Stimulated activated CD4-positive, alpha-beta T cell treated with anti-CD3 and anti-CD28 coated beads, Interleukin-15, amount 100 ng/mL, for 48 hours (primary cell): ENCODE results near the gene GON7.
"Not testable (repeated sequence)": the region's sequence is repeated elsewhere in the genome, so short reads cannot be mapped to it uniquely, and the experiment has no call there.

Experiments used
- DNase-seq, 2 donors: peaks; one replicate each; pipeline ENCODE4 v3.0.0-alpha.2; 2020; ENCODE audit warnings: low read depth in 2 of 2

The GON7 gene

DNA sequence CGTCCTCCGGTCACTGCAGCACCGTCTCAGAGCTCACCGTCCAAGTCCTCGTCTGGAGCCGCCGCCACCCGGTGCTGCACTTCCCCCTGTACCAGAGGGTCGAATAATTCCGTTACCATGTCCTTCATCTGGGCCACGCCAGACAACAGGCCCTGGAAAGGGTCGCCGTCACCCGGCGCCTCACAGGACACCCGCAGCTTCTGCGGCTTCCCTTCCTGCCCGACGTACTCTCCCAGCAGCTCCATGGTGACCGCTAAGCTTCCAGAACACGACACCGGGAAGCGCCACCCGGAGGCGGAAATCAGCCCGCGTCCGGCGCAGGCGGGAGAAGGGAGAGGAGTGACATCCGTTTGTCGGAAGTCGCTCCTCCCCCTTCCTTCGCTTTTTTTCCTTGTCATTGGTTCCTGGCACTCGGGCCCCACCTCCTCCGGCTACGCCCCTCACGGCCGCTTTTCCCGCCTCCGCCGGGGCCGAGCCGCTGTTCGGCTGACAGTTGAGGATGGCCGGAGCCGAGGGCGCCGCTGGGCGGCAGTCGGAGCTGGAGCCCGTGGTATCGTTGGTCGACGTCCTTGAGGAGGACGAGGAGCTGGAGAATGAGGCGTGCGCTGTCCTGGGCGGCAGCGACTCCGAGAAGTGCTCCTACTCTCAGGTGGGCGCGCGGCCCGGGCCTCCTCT lies at the start of gene GON7, which contains the start of gene UBR7:
GON7 (minus strand) TSS at position 273 of the 675 bp plus-strand sequence; CDS start at position 245, 28 bp downstream.
UBR7 (plus strand) TSS at position 464 of the 675 bp plus-strand sequence; CDS start at position 500, 36 bp downstream.
- peak; percentile 82 to 87 for DNase-seq

DNA sequence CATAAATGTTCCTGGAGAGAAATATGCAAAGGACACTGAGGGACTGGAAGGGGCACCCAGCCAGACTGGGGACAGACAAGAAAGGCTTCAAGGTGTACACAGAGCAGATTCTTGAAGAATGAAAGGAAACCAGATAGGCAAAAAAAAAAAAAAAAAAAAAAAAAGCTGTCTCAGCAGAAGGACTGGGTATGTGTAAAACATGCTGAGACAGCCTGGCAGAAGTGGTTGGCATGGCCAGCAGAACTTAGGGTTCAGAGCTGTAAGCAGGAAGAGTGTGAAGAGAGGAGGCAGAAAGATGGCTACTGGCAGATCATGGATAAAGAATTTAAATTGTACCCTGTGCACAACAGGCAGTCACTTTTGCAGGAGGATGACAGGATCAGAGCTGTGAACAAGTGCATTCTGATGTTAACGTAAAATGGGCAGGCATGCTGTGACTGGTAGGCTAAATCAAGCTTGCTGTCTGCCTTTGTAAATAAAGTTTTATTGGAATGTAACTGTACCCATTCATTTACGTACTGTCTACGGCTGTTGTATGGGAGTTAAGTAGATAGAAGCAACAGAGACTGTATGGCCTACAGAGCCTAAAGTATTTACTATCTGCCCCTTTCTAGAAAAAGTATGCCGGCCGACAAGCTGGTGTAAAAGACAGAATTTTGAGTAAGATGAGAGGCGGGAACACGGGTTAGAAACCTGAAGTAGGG lies 42.4 kb upstream of the GON7 start:
- DNase-seq, result no peak

DNA sequence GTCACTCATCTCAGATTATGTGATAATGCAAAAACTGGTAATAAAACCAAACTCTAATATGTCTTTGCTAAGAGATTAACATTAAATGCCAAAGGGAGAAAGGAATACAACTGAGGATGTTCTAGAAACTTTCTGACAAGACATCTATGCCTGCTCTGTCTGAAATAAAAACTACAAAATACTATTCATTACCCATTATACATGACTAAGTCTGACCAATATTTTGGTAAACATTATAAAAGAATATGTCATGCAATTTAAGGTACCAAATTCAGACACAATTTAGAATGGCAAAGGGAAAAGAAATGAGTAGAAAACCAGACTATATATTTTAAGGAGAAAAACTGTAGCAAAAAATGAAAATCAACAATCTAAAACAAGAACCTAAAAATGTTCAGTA lies 39.7 kb upstream of the GON7 start:
- no peak for DNase-seq

DNA sequence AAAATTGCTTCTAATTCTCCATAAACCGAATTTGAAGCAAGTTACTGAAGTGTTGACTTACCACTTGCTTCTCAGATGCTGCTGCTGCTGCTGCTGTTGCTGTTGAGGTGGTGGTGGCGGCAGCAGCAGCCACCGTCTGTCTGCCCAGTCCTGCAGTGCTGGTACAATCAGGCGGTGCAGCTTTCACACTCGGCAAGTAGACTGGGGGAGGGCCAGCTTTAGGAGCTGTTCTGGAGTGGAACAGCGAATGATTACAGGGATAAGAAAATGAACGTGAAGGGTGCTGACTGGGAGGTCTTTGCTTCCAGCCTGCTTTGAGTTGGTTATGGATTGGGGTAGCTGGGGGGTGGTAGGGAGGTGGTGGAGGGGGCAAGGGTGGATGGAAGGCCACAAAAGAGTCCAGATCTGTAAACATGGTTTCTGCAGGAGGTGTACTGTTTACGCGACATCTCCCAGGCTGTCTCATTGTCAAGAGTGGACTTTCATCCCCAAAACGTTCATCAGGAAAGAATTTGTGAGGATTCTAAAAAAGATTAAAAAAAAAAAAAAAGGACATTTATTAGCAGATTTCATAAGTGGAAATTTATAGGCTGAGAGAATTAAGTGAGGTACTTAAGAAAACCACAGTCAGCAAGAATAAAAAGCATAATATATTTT lies 39.0 kb upstream of the GON7 start:
- no peak for DNase-seq

- no peak for DNase-seq
Measured at GRCh38 chr14:93240678-93241000, 33.8 kb upstream of the GON7 start.

DNA sequence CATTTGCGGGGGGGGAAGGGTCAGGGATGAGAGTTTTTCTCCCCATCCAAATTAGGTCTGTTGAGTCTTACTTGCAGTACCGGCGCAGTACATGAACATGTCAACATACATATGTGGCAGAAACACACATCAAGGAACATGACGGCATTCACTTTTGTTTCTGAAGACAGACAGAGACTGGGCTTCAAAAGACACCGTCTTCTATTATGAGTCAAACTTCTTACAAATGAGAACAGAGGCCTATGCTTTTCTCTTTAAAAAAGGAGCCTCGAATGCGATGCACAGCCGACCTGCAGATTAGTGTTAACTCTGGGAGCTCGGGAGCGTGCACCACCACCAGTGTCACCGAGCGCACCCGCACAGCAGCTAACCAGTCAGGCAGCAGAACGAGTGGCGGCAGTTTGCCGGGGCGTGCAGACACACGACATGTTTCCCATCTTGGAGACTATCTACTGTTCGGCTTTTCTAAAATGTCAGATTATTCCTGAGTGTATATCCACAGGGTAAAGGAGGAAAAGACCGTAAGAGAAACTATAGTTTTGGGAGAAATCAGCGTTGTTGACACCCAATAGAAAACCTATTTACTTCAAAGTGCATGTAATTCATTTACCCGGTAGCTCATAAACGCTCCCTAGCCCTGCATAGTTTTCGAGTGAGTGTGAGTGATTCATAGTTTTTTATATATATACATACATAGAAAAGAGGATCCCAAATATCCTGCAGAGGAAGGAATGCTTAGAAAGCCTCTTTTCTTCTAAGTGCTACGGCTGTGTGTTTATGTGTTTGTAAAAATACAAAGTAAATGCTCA lies 33.2 kb upstream of the GON7 start:
- no peak for DNase-seq

DNA sequence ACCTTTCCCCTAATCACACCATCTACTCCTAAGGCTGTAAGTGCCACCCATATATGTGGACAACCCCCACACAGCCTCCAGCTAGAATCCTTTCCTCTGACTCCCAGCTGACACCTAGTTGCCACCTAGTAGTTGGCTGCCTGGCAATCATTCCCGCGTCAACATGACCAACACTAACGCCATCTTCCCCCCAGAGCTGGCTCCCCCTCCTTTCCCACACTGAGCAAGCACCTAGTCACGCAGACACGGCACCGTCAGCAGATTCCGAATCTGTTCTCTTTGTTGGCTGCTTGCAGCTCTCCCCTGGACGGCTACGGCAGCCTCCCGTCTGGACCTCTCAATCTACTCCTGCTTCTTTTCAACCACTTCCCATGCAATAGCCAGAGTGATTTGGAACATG lies 27.9 kb upstream of the GON7 start:
- no peak for DNase-seq

DNA sequence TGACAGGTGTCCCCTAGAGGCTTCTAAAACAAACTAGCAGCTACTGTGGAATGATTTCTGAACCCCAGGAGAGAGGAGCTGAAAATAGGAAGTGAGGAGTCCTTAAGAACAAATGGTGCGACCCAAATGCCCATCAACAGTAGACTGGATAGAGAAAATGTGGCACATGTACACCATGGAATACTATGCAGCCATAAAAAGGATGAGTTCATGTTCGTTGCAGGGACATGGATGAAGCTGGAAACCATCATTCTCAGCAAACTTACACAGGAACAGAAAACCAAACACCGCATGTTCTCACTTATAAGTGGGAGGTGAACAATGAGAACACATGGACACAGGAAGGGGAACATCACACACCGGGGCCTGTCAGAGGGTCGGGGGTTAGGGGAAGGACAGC lies 26.2 kb upstream of the GON7 start:
- not testable (repeated sequence) for DNase-seq

DNA sequence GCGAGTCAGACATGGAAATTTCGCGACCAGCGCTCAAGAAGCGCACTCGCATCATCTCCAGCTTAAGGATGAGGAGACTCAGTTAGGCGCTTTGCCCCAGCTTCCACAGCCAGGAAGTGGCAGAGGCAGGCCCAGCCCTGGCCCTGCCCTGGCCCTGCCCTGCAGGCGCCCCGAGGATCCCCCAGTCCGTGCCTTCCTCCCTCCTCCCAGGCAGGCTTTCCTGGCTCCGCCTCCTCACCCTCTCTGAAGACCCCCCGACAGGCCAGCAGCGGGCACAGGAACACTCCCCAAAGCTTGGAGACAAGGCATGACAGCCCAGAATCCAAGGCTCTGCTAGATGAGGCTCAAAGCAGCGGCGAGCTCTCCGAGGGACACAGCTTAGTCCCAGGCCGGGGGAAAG lies 25.3 kb upstream of the GON7 start:
- DNase-seq, result no peak

GRCh38 chr14:93231129-93231979 lies 24.5 kb upstream of the GON7 start:
- DNase-seq, result no peak

GRCh38 chr14:93230539-93230938 lies 23.7 kb upstream of the GON7 start:
- no peak for DNase-seq

- DNase-seq, result no peak
Measured at GRCh38 chr14:93228550-93228949, 21.7 kb upstream of the GON7 start.

DNA sequence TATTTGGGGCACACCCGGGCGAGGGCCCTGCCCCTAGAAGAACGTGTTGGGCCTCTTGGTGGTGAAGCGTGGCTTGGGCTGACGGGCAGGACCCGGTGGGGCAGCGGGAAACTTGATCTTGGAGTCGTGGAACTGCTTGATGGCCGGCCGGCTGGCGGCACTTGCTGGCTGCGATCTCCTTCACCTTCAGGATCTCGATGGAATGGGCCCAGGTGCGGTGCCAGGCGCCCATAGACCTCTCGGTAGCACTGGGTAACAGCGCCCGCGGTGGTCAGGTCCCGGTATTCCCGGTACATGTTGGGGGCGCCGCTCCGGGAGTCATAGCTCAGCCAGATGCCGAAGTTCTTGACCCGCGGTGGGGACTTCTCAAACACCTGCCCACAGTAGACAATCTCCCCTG lies 16.7 kb upstream of the GON7 start:
- DNase-seq, result no peak

- DNase-seq, result no peak
Measured at GRCh38 chr14:93220509-93220908, 13.6 kb upstream of the GON7 start.

- no peak for DNase-seq
Measured at GRCh38 chr14:93219103-93219726, 12.3 kb upstream of the GON7 start.

- no peak for DNase-seq
Measured at GRCh38 chr14:93214598-93214997, 7.7 kb upstream of the GON7 start.

DNA sequence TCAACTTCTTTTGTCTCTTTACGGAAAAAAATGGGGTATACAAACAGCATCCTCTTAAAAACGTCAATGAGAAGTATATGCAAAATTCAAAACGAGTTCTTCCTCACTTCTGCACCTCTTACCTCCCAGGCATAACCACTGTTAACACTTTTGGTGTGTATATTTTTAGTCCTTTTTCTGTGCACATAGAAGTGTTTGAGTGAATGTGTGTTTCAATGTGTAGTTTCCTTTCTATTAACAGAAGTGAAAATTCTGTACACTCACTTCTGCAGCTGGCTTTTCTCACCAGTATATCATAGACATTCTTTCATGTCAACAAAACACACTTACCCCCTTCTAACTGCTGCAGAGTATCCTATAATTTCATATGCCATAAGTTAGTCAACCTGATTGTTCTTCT lies 5.6 kb upstream of the GON7 start:
- DNase-seq, result no peak

DNA sequence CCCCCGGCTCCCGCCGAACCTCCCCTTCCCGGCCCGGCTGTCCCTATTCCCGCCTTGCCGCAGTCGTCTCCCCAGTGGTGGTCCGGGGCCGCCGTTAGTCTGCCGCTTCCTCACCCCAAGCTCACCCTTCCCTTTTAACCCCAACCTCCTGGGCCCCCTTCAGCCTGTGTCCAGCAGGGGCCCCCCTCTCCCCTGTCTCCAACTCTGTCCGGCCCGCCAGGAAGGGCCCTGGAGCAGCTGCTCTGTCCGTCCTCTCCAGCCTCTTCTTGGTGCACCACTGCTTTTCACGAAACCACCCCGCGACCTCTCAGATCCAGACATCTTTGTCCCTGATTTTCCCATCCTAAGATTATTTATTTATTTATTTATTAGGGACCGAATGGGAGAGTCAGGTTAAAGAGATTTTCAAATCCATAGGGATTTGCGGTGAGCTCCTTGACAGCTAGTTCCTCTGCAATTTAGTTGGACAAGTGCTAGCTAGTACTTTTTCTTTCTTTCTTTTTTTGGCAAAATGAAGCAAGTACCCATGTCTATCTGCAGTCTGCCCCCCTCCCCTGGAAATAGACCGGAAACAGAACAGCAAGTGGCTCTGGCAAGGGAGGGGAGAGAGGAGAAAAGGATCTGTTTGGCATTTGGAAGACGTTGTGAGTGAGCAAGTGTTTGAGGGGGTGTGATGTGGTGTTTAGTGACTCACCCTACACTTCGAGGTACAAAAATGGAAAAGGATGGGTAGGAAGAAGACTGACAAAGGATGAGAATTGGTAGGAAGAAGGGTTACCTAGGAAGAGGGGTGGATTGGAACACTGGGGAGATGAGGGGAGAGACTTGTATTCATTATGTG lies 823 bp upstream of the GON7 start:
- peak in 1 of 2 donors; percentile 8 for DNase-seq

GRCh38 chr14:93201155-93201704 lies 5.6 kb downstream of the GON7 start:
- no peak for DNase-seq

DNA sequence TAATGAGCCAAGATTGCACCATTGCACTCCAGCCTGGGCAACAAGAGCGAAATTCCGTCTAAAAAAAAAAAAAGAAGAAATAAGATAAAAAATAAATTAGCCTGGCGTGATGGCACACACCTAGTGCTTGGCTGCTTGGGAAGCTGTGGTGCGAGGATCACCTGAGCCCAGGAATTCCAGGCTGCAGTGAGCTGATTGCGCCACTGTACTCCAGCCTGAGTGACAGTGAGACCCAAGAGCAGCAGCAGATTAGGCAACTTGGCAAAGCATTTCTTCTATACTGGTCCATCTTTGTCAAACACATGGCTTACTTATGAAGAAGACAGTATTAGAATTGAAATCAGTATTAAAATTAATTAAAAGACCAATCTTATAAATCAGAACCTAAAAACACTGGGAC lies 6.3 kb downstream of the GON7 start:
- DNase-seq, result no peak
